GM18951 (cell line): Measurements from ENCODE around the gene ZMIZ2.

ENCODE experiments used
- POLR2A ChIP-seq: IDR thresholded peaks from 4 replicates; pipeline ENCODE4 v1.6.1; 2011; ENCODE audit warnings: mild to moderate bottlenecking; ENCODE audit not compliant: insufficient read length, insufficient read depth; ENCODE audit errors: extremely low read depth
- in situ Hi-C: fragments of 300-500 bp; cut with MboI; formaldehyde crosslinking; loops from one replicate; pipeline ENCODE4 v1.12.0; 2022; ENCODE audit warnings: low sequenced_read_pairs, mixed read lengths, inconsistent platforms; ENCODE audit not compliant: unreplicated experiment

Gene ZMIZ2

GRCh38 chr7:44738051-44738723 is 10.5 kb upstream of the ZMIZ2 start:
- no peak for TF ChIP-seq POLR2A
- in situ Hi-C loops, result no loop called here

- in situ Hi-C loops, result no loop called here
- TF ChIP-seq POLR2A, result no peak
Measured at GRCh38 chr7:44738876-44739665, 9.6 kb upstream of the ZMIZ2 start.

- no peak for TF ChIP-seq POLR2A
- in situ Hi-C loops, result no loop called here
Measured at GRCh38 chr7:44740055-44740454, 8.6 kb upstream of the ZMIZ2 start.

- in situ Hi-C loops, result no loop called here
- no peak for TF ChIP-seq POLR2A
Measured at GRCh38 chr7:44743750-44744149, 4.9 kb upstream of the ZMIZ2 start.

GRCh38 chr7:44748948-44749731 is 493 bp downstream of the ZMIZ2 start:
- no peak for TF ChIP-seq POLR2A

GRCh38 chr7:44749992-44750391 is 1.3 kb downstream of the ZMIZ2 start:
- no peak for TF ChIP-seq POLR2A
- in situ Hi-C loops, result no loop called here

More at GRCh38 chr7:44748948-44749731, 493 bp downstream of the ZMIZ2 start:
- in situ Hi-C loops, result no loop called here

GRCh38 chr7:44750424-44750823 is 1.8 kb downstream of the ZMIZ2 start:
- in situ Hi-C loops, result no loop called here
- no peak for TF ChIP-seq POLR2A

- TF ChIP-seq POLR2A, result peak; percentile 51
- in situ Hi-C loops, result no loop called here
Measured at GRCh38 chr7:44750921-44751571, 2.4 kb downstream of the ZMIZ2 start.

- no peak for TF ChIP-seq POLR2A
- in situ Hi-C loops, result no loop called here
Measured at GRCh38 chr7:44752822-44753221, 4.2 kb downstream of the ZMIZ2 start.

- peak; percentile 9 for TF ChIP-seq POLR2A
- in situ Hi-C loops, result no loop called here
Measured at GRCh38 chr7:44754802-44755697, 6.4 kb downstream of the ZMIZ2 start.

- no peak for TF ChIP-seq POLR2A
- in situ Hi-C loops, result no loop called here
Measured at GRCh38 chr7:44755698-44756627, 7.3 kb downstream of the ZMIZ2 start.
